K562 (cell line): ENCODE results near the gene FMOD. TPM values are rescaled to one million over a fixed set of nuclear protein-coding genes. Genes with fewer than 3 reads are reported as not detected.
A peak's percentile ranks its signal among the peaks of the same experiment; 100 is the strongest.

Experiments
- ARID2 ChIP-seq: fragments of 450-650 bp; IDR thresholded peaks from 2 replicates; pipeline ENCODE4 v1.6.1; 2017; ENCODE audit warnings: antibody characterized with exemption, mild to moderate bottlenecking
- C11orf30 ChIP-seq: fragments of 450-650 bp; IDR thresholded peaks from 2 replicates; pipeline ENCODE4 v1.6.1; 2016; ENCODE audit warnings: low read depth, mild to moderate bottlenecking
- CBX1 ChIP-seq: sonication (generic); IDR thresholded peaks from 2 replicates; pipeline ENCODE4 v1.6.1; 2016; ENCODE audit warnings: antibody characterized with exemption, low read depth, mild to moderate bottlenecking
- CHCHD3 ChIP-seq: fragments of 250-450 bp; sonication (Bioruptor Pico); IDR thresholded peaks from 2 replicates; pipeline ENCODE4 v2.1.2; 2022; ENCODE audit warnings: mild to moderate bottlenecking
- CREB1 ChIP-seq, 2 experiments: sonication (generic) in 1 of 2; formaldehyde crosslinking in 1 of 2; IDR thresholded peaks; 2 replicates each; pipeline versions ENCODE4 v1.6.1 to v1.8.0; 2012 to 2022; ENCODE audit warnings: inconsistent platforms in 1 of 2, mild to moderate bottlenecking in 1 of 2, missing genetic modification reagents in 1 of 2, moderate library complexity in 1 of 2
- ERF ChIP-seq: fragments of 450-650 bp; formaldehyde crosslinking; IDR thresholded peaks from 2 replicates; pipeline ENCODE4 v1.4.0; 2020; ENCODE audit warnings: mild to moderate bottlenecking, mixed read lengths
- ETS2 ChIP-seq: IDR thresholded peaks from 2 replicates; pipeline ENCODE4 v1.6.1; 2016; ENCODE audit warnings: borderline replicate concordance, missing genetic modification characterization, mild to moderate bottlenecking, moderate library complexity, missing compliant biosample characterization; ENCODE audit not compliant: poor library complexity, severe bottlenecking
- KDM5B ChIP-seq: fragments of 200-600 bp; sonication (generic); IDR thresholded peaks from 2 replicates; pipeline ENCODE4 v1.6.1; 2012; ENCODE audit warnings: low read depth, mild to moderate bottlenecking, moderate library complexity, low read length, control low read depth, inconsistent platforms; ENCODE audit not compliant: insufficient replicate concordance
- MAFF ChIP-seq: IDR thresholded peaks from 2 replicates; pipeline ENCODE4 v1.6.1; 2012; ENCODE audit warnings: low read length, improper control_type of control experiment
- MTA3 ChIP-seq: fragments of 450-650 bp; formaldehyde crosslinking; IDR thresholded peaks from 2 replicates; pipeline ENCODE4 v1.6.1; 2017; ENCODE audit warnings: mild to moderate bottlenecking, borderline replicate concordance
- MYBL2 ChIP-seq, 2 experiments: fragments of 450-650 bp in 1 of 2; sonication (generic) in 1 of 2; formaldehyde crosslinking in 1 of 2; IDR thresholded peaks; 2 replicates each; pipeline versions ENCODE4 v1.6.1 to v1.8.1; 2017 to 2022; ENCODE audit warnings: borderline replicate concordance in 1 of 2, inconsistent platforms in 1 of 2, low read depth in 1 of 2, mild to moderate bottlenecking in 1 of 2, missing genetic modification reagents in 1 of 2, moderate library complexity in 1 of 2
- NCOA2 ChIP-seq, 2 experiments: fragments of 450-650 bp; IDR thresholded peaks; 2 replicates each; pipeline ENCODE4 v1.6.1; 2018; ENCODE audit warnings: mild to moderate bottlenecking in 2 of 2, moderate library complexity in 1 of 2; ENCODE audit not compliant: partially characterized antibody in 2 of 2
- PCBP1 ChIP-seq: fragments of 200-400 bp; formaldehyde crosslinking; IDR thresholded peaks from 2 replicates; pipeline ENCODE4 v1.6.1; 2018; ENCODE audit warnings: mild to moderate bottlenecking, low read depth, low read length; ENCODE audit not compliant: poor library complexity, severe bottlenecking
- RBM22 ChIP-seq: fragments of 200-400 bp; formaldehyde crosslinking; IDR thresholded peaks from 2 replicates; pipeline ENCODE4 v1.6.1; 2018; ENCODE audit warnings: low read length, low read depth; ENCODE audit not compliant: poor library complexity, severe bottlenecking
- RBM25 ChIP-seq: fragments of 200-400 bp; formaldehyde crosslinking; IDR thresholded peaks from 2 replicates; pipeline ENCODE4 v1.6.1; 2018; ENCODE audit warnings: low read length, low read depth, moderate library complexity; ENCODE audit not compliant: severe bottlenecking
- SAFB2 ChIP-seq: fragments of 200-400 bp; formaldehyde crosslinking; IDR thresholded peaks from 2 replicates; pipeline ENCODE4 v1.6.1; 2018; ENCODE audit warnings: borderline replicate concordance, low read length, low read depth, moderate library complexity; ENCODE audit not compliant: severe bottlenecking
- SETDB1 ChIP-seq: IDR thresholded peaks from one replicate; pipeline ENCODE4 v1.6.1; 2012; ENCODE audit warnings: low read length, control low read depth, inconsistent platforms
- SMARCE1 ChIP-seq: fragments of 450-650 bp; IDR thresholded peaks from 2 replicates; pipeline ENCODE4 v1.7.1; 2016; ENCODE audit warnings: mild to moderate bottlenecking
- SNAPC5 ChIP-seq: fragments of 250-450 bp; sonication (Bioruptor Pico); IDR thresholded peaks from 2 replicates; pipeline ENCODE4 v1.8.0; 2021; ENCODE audit warnings: moderate library complexity, mild to moderate bottlenecking, inconsistent platforms
- TAF15 ChIP-seq: fragments of 200-400 bp; formaldehyde crosslinking; IDR thresholded peaks from 2 replicates; pipeline ENCODE4 v1.6.1; 2017; ENCODE audit warnings: mild to moderate bottlenecking, low read depth, low read length, moderate library complexity
- THAP7 ChIP-seq: fragments of 250-450 bp; sonication (Bioruptor Pico); IDR thresholded peaks from 2 replicates; pipeline ENCODE4 v1.5.0; 2021
- YY1 ChIP-seq, 3 experiments: IDR thresholded peaks; 2 replicates each; pipeline ENCODE4 v1.6.1; 2011; ENCODE audit warnings: low read length in 2 of 3, mild to moderate bottlenecking in 2 of 3, moderate library complexity in 2 of 3, borderline replicate concordance in 1 of 3, control low read depth in 1 of 3, low read depth in 1 of 3; ENCODE audit not compliant: insufficient read depth in 3 of 3, insufficient replicate concordance in 2 of 3, control insufficient read depth in 1 of 3, insufficient read length in 1 of 3; ENCODE audit errors: extremely low read depth in 1 of 3
- ZC3H4 ChIP-seq: sonication (generic); formaldehyde crosslinking; IDR thresholded peaks from 2 replicates; pipeline ENCODE4 v1.9.0; 2021; ENCODE audit warnings: missing genetic modification reagents, borderline replicate concordance
- ZFP36 ChIP-seq: fragments of 150-350 bp; IDR thresholded peaks from 2 replicates; pipeline ENCODE4 v1.6.1; 2018; ENCODE audit warnings: low read length, low read depth; ENCODE audit not compliant: partially characterized antibody
- ZNF165 ChIP-seq: fragments of 250-450 bp; sonication (Bioruptor Pico); IDR thresholded peaks from 2 replicates; pipeline ENCODE4 v1.4.0; 2020; ENCODE audit warnings: borderline replicate concordance
- ZNF253 ChIP-seq: fragments of 250-450 bp; sonication (Bioruptor Pico); conservative IDR thresholded peaks from 2 replicates; pipeline ENCODE4 v1.6.1; 2021; ENCODE audit warnings: mild to moderate bottlenecking
- ZNF668 ChIP-seq: fragments of 250-450 bp; sonication (Bioruptor Pico); IDR thresholded peaks from 2 replicates; pipeline ENCODE4 v1.8.0; 2022; ENCODE audit warnings: mild to moderate bottlenecking, inconsistent platforms
- polyA plus RNA-seq, 8 experiments: library from polyadenylated mRNA; depleted of rRNA in 4 of 8; stranded (reverse) in 5 of 8; unstranded in 3 of 8; fragments of >200 nt; fragmentation: Nextera tagmentation in 2 of 8; fragmentation: Illumina TruSeq in 1 of 8; extraction: Ambion mirVana in 2 of 8; extraction: Trizol in 1 of 8; gene quantifications; 2 replicates each; pipeline versions ENCODE4 v1.2.1 to v1.2.3, GENCODE V29; 2011 to 2014; ENCODE audit warnings: inconsistent platforms in 1 of 8, missing spikeins in 1 of 8
- total RNA-seq, 7 experiments: library from RNA; depleted of rRNA in 6 of 7; stranded (reverse); fragments of >200 nt in 6 of 7; fragmentation: Illumina TruSeq in 2 of 7; extraction: Trizol in 2 of 7; gene quantifications; 2 replicates each; pipeline versions ENCODE4 v1.2.1 to v1.2.3, GENCODE V29; 2011 to 2021; ENCODE audit warnings: low replicate concordance in 1 of 7

FMOD gene
- total and polyA plus RNA-seq, 9 of the 15 experiments (the other 6 are each of a cell fraction or from before 2014, with no cell fraction given) = 0.03 to 0.13 (median 0.03) TPM; not detected in 6

GRCh38 chr1:203327684-203328457 is 23.1 kb downstream of the FMOD start (continued):
- no peak for TF ChIP-seq THAP7 (CRISPR knock-in tag)
- no peak for TF ChIP-seq MAFF
- no peak for TF ChIP-seq ZNF253 (CRISPR knock-in tag)
- no peak for TF ChIP-seq ETS2 (tag)
- TF ChIP-seq ZC3H4 (CRISPR knock-in tag) = no peak
- peak; percentile 35; the same call in 1 of the 2 replicates for TF ChIP-seq SMARCE1
- TF ChIP-seq ARID2 = peak; percentile 71
- TF ChIP-seq SAFB2 = no peak
- no peak for TF ChIP-seq SETDB1
- no peak for TF ChIP-seq TAF15
- peak; percentile 80 for TF ChIP-seq PCBP1
- peak in 2 of 3 experiments; percentile 31 to 66 for TF ChIP-seq YY1 (IDR thresholded peaks at IDR 0.05; ENCODE audit: borderline replicate concordance in 1 of 3, control insufficient read depth in 1 of 3, extremely low read depth in 1 of 3, insufficient read depth in 3 of 3, insufficient read length in 1 of 3, insufficient replicate concordance in 2 of 3, low read depth in 1 of 3, low read length in 2 of 3)
- TF ChIP-seq RBM22 = no peak
- no peak for TF ChIP-seq ZNF165 (CRISPR knock-in tag)
- peak; percentile 76 for TF ChIP-seq ZFP36
- TF ChIP-seq CHCHD3 (CRISPR knock-in tag) = no peak
- TF ChIP-seq C11orf30 = no peak
- no peak for TF ChIP-seq NCOA2 (IDR thresholded peaks at IDR 0.05; ENCODE audit: partially characterized antibody in 2 of 2)
- peak; percentile 48; the same call in 1 of the 2 replicates for TF ChIP-seq MTA3
- TF ChIP-seq ZNF668 (CRISPR knock-in tag) = no peak
- no peak for TF ChIP-seq ERF (CRISPR knock-in tag)
- TF ChIP-seq CBX1 = no peak
- TF ChIP-seq CREB1 (IDR thresholded peaks at IDR 0.05) = no peak
- no peak for TF ChIP-seq CREB1 (CRISPR knock-in tag; IDR thresholded peaks at IDR 0.05)
- peak; percentile 76 for TF ChIP-seq RBM25
- TF ChIP-seq KDM5B = no peak
- TF ChIP-seq SNAPC5 (CRISPR knock-in tag) = no peak
- no peak for TF ChIP-seq MYBL2 (IDR thresholded peaks at IDR 0.05; ENCODE audit: low read depth)
- no peak for TF ChIP-seq MYBL2 (CRISPR knock-in tag; IDR thresholded peaks at IDR 0.05; ENCODE audit: borderline replicate concordance)
